Neural cell (in vitro differentiated cells): ENCODE results near the gene NCOA3.

Experiments used
- POLR2AphosphoS5 ChIP-seq: IDR thresholded peaks from 2 replicates; pipeline ENCODE4 v1.6.1; 2012
- RAD21 ChIP-seq: fragments of 450-650 bp; conservative IDR thresholded peaks from 2 replicates; pipeline ENCODE4 v1.6.1; 2014; ENCODE audit warnings: antibody characterized with exemption, mild to moderate bottlenecking, moderate library complexity
- TAF1 ChIP-seq: IDR thresholded peaks from 2 replicates; pipeline ENCODE4 v1.6.1; 2012; ENCODE audit warnings: low read depth
- TF ChIP-seq, protein P1 (sequence below): fragments of 450-650 bp; IDR thresholded peaks from 2 replicates; pipeline ENCODE4 v1.5.1; 2014; ENCODE audit warnings: antibody characterized with exemption, mild to moderate bottlenecking, moderate library complexity; ENCODE audit not compliant: poor library complexity, severe bottlenecking

DNA sequence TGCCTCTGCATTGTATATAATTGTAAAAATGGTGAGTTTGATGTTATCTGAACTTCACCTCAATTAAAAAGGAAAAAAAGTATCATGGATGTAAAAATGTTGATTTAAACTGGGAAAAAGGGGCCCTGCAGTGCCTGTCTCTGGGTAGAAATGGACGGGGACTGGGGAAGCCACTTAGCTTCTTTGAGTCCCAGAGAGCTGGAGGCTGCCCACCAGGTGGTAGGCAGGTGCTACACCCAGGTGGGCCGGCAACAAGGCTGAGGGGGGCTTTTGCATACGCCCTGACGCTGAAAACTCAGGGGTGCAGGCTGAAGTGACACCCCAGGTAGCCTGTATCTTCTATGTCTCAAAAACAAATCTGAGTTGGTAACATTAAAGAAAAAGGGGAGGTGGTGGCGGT is 165.4 kb downstream of the NCOA3 start:
- TF ChIP-seq TAF1 = no peak
- no peak for TF ChIP-seq POLR2AphosphoS5
- no peak for TF ChIP-seq RAD21
- TF ChIP-seq, protein P1, sequence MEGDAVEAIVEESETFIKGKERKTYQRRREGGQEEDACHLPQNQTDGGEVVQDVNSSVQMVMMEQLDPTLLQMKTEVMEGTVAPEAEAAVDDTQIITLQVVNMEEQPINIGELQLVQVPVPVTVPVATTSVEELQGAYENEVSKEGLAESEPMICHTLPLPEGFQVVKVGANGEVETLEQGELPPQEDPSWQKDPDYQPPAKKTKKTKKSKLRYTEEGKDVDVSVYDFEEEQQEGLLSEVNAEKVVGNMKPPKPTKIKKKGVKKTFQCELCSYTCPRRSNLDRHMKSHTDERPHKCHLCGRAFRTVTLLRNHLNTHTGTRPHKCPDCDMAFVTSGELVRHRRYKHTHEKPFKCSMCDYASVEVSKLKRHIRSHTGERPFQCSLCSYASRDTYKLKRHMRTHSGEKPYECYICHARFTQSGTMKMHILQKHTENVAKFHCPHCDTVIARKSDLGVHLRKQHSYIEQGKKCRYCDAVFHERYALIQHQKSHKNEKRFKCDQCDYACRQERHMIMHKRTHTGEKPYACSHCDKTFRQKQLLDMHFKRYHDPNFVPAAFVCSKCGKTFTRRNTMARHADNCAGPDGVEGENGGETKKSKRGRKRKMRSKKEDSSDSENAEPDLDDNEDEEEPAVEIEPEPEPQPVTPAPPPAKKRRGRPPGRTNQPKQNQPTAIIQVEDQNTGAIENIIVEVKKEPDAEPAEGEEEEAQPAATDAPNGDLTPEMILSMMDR = no peak
